Measurements from ENCODE around the gene GFOD2. TPM values are rescaled to one million over a fixed set of nuclear protein-coding genes. Genes with fewer than 3 reads are reported as not detected.

Gene GFOD2
- total RNA-seq, 1 donor from 2014 or later: 31.7 TPM

DNA sequence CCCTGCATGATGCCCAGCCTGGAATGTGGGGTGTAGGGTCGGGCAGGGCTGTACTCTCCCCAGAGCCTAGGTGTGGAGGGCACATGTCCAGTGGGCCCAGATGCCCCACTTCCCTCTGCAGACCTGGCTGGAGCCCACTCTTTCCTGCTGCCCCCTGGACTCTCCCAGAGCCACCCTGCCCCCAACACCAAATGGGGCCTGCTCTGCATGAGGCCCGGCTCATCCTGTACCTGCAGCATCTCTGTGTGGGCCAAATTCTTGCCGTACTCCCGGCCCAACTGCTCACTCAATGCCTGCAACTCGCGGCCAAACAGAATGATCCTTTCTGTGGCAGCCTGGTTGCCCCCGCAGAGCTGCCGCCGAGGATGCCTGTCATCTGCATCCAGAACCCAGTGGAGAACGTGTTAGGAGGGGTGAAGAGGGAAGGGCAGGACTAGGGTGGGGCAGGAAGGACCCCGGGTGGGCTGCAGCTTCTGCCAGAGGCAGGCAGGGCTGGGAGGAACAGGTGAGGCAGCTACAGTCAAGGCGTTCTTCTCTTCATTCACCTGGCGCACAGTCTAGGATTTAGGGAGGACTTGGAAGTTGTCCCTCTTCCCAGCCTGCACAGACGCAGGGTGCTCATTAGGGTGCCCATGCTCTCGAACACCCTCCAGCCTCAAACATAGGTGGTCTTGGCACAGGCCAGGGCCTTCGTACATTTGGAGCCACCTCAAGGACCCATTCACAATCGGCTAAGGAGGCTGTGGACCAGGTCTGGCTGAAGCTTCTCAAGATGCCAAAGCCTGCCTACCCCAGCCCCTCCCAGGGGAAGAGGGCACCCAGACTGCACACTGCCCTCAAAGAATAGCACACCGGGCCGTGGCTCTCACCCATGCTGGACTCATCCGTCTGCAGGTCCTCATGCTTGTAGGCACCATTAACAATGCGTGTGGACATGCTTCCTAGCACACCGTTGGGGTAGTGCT, 8.7 kb upstream of the GFOD2 start:
- H3K4me3 Mint-ChIP-seq: no peak overlapping the region
- no peak overlapping the region for H3K27ac Mint-ChIP-seq
- TF ChIP-seq, protein P1, sequence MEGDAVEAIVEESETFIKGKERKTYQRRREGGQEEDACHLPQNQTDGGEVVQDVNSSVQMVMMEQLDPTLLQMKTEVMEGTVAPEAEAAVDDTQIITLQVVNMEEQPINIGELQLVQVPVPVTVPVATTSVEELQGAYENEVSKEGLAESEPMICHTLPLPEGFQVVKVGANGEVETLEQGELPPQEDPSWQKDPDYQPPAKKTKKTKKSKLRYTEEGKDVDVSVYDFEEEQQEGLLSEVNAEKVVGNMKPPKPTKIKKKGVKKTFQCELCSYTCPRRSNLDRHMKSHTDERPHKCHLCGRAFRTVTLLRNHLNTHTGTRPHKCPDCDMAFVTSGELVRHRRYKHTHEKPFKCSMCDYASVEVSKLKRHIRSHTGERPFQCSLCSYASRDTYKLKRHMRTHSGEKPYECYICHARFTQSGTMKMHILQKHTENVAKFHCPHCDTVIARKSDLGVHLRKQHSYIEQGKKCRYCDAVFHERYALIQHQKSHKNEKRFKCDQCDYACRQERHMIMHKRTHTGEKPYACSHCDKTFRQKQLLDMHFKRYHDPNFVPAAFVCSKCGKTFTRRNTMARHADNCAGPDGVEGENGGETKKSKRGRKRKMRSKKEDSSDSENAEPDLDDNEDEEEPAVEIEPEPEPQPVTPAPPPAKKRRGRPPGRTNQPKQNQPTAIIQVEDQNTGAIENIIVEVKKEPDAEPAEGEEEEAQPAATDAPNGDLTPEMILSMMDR (conservative IDR thresholded peaks at IDR 0.05): no peak
- no peaks in the 10 kb centered on the region for H3K9me3 Mint-ChIP-seq
- DNase-seq (ENCODE audit: extremely low spot score, unreplicated experiment): no peak
- H3K4me1 Mint-ChIP-seq (ENCODE audit: unreplicated experiment): no peaks in the 10 kb centered on the region
- H3K36me3 Mint-ChIP-seq: no peaks in the 10 kb centered on the region
- H3K27me3 Mint-ChIP-seq: no peaks in the 10 kb centered on the region

DNA sequence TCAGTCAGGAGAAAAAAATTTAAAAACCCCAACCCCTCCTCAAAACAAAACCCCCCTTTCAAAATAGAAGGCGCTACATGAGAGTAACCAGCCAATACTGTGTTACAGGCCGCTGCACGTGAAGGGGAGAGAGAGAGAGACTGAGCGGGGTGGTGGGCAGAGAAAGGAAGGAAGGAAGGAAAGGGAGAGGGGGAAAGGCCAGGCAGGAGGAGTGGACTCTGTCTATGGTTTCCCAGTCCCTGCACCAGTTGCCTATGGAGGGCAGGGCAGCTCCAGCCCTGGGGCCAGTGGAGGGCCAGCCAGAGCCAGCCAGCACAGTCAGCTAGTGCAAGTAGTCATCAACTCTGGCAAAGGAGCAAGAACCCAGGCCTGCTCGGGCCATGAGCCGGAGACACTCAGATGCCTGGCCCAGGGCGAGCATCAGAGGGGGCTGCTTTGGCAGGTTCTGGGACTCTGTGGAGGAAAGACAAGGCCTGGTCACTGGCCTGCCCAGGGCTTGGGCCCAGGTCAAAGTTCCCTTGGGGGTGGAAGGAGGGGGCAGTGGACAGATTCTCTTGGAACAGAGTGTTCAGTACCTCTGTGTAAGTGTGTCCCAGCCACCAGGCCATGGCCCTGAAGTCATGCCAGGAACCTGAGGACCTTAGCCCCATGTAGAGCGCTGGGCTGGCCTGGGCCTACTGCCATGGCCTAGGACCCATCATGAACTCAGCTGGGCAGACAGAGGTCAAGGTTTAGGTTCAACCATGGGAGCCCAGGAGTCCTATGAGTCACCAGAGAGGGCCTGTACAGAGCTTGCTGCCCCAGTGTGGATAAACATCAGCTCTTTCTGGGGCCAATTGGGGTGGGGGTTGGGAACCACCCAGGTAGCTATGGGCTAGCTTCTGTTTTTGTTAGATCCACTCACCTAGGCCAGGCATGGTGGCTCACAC, 7.3 kb upstream of the GFOD2 start:
- H3K27me3 Mint-ChIP-seq: no peaks in the 10 kb centered on the region
- TF ChIP-seq, protein P1 (conservative IDR thresholded peaks at IDR 0.05): no peak
- no peaks in the 10 kb centered on the region for H3K9me3 Mint-ChIP-seq
- no peak for DNase-seq (ENCODE audit: extremely low spot score, unreplicated experiment)
- H3K4me1 Mint-ChIP-seq (ENCODE audit: unreplicated experiment): no peaks in the 10 kb centered on the region
- H3K4me3 Mint-ChIP-seq: no peak overlapping the region
- no peaks in the 10 kb centered on the region for H3K36me3 Mint-ChIP-seq
- H3K27ac Mint-ChIP-seq: no peak overlapping the region

DNA sequence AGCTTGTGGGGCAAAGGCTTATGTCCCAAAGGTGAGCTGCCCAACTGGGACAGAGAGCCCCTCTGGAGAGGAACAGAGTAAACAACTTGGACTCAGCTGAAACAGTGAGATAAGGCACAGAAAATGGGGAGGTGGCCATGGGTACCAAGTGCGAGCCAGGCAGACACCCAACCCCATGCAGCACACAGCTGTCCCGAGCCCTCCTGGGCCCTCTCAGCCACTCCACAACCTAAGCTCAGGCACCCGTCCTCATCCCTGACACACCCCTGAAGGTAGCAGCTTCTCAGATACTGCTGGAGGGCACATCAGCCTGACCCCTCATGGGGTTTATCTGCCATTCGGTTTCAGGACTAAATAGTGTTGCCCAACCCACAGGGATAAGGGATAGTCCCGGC, 4.8 kb upstream of the GFOD2 start:
- no peak overlapping the region for H3K27ac Mint-ChIP-seq
- DNase-seq (ENCODE audit: extremely low spot score, unreplicated experiment): no peak
- TF ChIP-seq, protein P1 (conservative IDR thresholded peaks at IDR 0.05): no peak
- H3K27me3 Mint-ChIP-seq: no peaks in the 10 kb centered on the region
- no peak overlapping the region for H3K4me3 Mint-ChIP-seq
- no peaks in the 10 kb centered on the region for H3K36me3 Mint-ChIP-seq
- no peaks in the 10 kb centered on the region for H3K9me3 Mint-ChIP-seq
- H3K4me1 Mint-ChIP-seq (ENCODE audit: unreplicated experiment): no peaks in the 10 kb centered on the region

DNA sequence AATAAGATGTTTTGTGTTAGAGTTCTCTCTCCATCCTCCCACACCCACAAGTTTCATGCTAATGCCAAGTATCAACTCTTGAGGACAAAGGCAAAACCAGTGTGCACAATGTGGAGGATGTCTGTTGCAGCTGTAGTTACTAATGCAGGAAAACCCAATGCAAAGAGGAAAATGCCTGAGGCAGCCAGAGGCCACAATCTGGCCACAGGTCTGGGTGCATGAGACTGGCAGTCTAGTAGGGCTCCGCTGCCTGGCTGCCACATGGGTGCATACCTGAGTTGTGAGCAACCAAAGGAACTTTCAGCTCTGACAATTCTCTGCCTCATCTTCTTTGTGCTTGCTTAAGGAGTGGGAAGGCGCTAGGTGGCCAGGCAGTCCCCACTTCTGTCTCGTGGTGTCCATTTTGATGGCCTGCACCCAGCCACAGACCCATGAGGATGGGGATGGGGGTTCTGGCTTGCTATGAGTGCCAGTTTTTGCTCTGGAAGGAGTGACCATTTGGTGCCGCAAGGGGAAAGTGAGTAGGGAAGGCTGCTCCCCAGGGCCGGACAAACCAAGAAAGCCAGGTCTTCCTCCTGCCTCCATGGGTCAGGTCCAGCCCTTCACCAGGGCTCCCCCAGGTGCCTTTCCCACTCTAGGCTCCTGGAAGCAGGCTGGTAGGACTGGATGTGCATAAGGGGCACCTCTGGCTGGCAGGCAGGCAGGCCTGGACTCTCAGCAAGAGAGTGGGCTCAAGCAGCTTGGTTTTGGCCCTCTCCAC, 4.2 kb upstream of the GFOD2 start:
- no peak for DNase-seq (ENCODE audit: extremely low spot score, unreplicated experiment)
- Mint-ChIP-seq H3K36me3 (no peaks in the 10 kb centered on the region), H3K9me3 (no peaks in the 10 kb centered on the region), H3K4me1 (ENCODE audit: unreplicated experiment) (peaks cover 2% of the 10 kb centered on the region), H3K4me3 (no peak overlapping the region), H3K27ac (no peak overlapping the region), H3K27me3 (no peaks in the 10 kb centered on the region)
- TF ChIP-seq, protein P1 (conservative IDR thresholded peaks at IDR 0.05): no peak

GRCh38 chr16:67720236-67720635, 1.1 kb upstream of the GFOD2 start:
- peak overlapping the region; percentile 82 for H3K27ac Mint-ChIP-seq
- H3K9me3 Mint-ChIP-seq: no peaks in the 10 kb centered on the region
- H3K4me1 Mint-ChIP-seq (ENCODE audit: unreplicated experiment): peaks cover 18% of the 10 kb centered on the region

More at GRCh38 chr16:67720236-67720635, 1.1 kb upstream of the GFOD2 start:
- H3K36me3 Mint-ChIP-seq: no peaks in the 10 kb centered on the region
- no peaks in the 10 kb centered on the region for H3K27me3 Mint-ChIP-seq
- no peak for DNase-seq (ENCODE audit: extremely low spot score, unreplicated experiment)
- H3K4me3 Mint-ChIP-seq: peak overlapping the region; percentile 92
- TF ChIP-seq, protein P1 (conservative IDR thresholded peaks at IDR 0.05): no peak

All from type B pancreatic cell (in vitro differentiated cells).